Stimulated activated naive B cell treated with anti-CD40 and anti-IgM and Interleukin-4, amounts not matched to agents 10 μg/mL and 1 μg/mL and 100 μg/mL, for 72 hours (primary cell): ENCODE measurements around the gene CACNA1S.

ENCODE experiments used
- ATAC-seq, 2 donors: fragments of 150-1000 bp; cut with Tn5 transposase; replicated peaks; 2 replicates each; pipeline ENCODE4 v1.10.0; 2021; ENCODE audit warnings: moderate library complexity in 1 of 2
- DNase-seq: peaks from one replicate; pipeline ENCODE4 v3.0.0; 2021
- H3K27ac Mint-ChIP-seq: one replicate; pipeline ENCODE4 v1.8.0; 2022; ENCODE audit warnings: mild to moderate bottlenecking, mixed read lengths
- H3K27me3 Mint-ChIP-seq, 2 donors: one replicate each; pipeline ENCODE4 v1.8.0; 2022; ENCODE audit warnings: mixed read lengths in 2 of 2
- H3K36me3 Mint-ChIP-seq, 2 donors: one replicate each; pipeline ENCODE4 v1.8.0; 2022; ENCODE audit warnings: mixed read lengths in 2 of 2, mild to moderate bottlenecking in 1 of 2
- H3K4me1 Mint-ChIP-seq, 2 donors: one replicate each; pipeline ENCODE4 v1.8.0; 2022; ENCODE audit warnings: mixed read lengths in 2 of 2, mild to moderate bottlenecking in 1 of 2
- H3K4me3 Mint-ChIP-seq, 2 donors: one replicate each; pipeline ENCODE4 v1.8.0; 2022; ENCODE audit warnings: mild to moderate bottlenecking in 2 of 2, mixed read lengths in 2 of 2, moderate library complexity in 1 of 2
- H3K9me3 Mint-ChIP-seq, 2 donors: one replicate each; pipeline ENCODE4 v1.8.0; 2022; ENCODE audit warnings: mixed read lengths in 2 of 2, mild to moderate bottlenecking in 1 of 2

CACNA1S gene

DNA sequence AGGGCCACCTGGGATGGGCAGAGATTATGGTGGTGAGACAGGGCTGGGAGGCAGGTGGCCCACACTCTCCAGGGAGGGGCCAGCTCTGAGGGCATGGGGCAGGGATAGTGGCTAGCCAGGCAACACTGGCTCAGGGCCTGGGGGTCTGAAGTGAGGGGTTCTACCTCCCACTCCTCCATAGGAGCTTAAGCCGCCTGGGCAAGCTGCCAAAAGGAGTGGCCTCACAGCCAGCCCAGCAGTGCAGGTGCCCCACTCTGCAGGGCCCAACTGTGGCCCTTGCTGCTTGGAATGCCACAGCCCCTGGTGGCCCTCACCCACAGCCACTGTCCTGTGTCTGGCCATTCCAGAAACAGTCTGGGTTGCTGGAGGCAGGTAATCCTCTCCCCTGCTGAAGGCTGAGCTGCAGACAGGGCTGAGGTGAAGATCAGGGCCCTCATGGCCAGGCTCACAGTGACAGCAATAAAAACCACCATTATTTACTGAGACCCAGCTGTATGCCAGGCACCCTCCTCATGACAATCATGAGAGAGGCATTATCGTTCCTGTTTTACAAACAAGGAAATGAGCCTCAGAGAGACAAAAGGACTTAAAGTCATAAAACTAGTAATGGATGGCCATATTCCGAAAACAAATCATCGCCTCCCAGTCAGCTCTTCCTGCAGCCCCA lies 119.7 kb downstream of the CACNA1S start:
- no peak for ATAC-seq

DNA sequence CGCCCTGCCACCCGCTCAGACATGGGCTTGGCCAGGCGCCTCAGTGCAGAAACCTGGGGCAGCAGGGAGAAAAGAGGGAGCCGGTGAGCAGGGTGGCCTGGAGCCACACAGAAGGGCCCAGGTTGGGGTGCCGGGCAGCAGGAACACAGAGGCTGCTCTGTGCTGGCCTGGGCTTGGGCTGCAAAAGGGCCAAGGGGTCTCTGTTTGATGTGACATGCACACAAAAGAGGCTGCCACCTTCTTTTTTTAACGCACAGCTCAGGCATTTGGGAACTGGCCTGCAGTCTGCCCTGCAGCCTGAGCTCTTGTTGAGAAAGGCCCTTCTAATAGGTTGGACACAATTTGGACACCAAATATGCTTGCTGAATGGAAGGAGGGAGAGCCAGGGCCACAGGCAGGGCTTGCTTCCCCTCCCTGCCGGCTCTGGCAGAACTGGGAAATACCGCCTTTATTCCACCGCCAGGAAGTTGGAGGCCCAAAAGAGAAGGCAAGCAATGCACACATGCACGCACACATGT lies 121.1 kb downstream of the CACNA1S start:
- Mint-ChIP-seq H3K4me1 (peaks cover 9 to 11% of the 10 kb centered on the region in 2 donors), H3K4me3 (no peak overlapping the region), H3K36me3 (peaks cover 31 to 48% of the 10 kb centered on the region in 2 donors), H3K9me3 (no peaks in the 10 kb centered on the region), H3K27ac (no peak overlapping the region), H3K27me3 (no peaks in the 10 kb centered on the region)
- ATAC-seq (no peak), DNase-seq (no peak)

More for the DNA sequence above, 119.7 kb downstream of the CACNA1S start:
- peaks cover 9 to 11% of the 10 kb centered on the region in 2 donors for H3K4me1 Mint-ChIP-seq
- no peak for DNase-seq
- H3K27ac Mint-ChIP-seq = peak overlapping the region; percentile 9
- H3K4me3 Mint-ChIP-seq = no peak overlapping the region
- H3K27me3 Mint-ChIP-seq = no peaks in the 10 kb centered on the region
- H3K36me3 Mint-ChIP-seq = peaks cover 31 to 49% of the 10 kb centered on the region in 2 donors
- no peaks in the 10 kb centered on the region for H3K9me3 Mint-ChIP-seq

GRCh38 chr1:200990114-200990513 lies 122.1 kb downstream of the CACNA1S start:
- no peak for DNase-seq
- no peaks in the 10 kb centered on the region for H3K27me3 Mint-ChIP-seq
- no peaks in the 10 kb centered on the region for H3K9me3 Mint-ChIP-seq
- H3K4me1 Mint-ChIP-seq = peaks cover 9 to 11% of the 10 kb centered on the region in 2 donors
- no peak overlapping the region for H3K4me3 Mint-ChIP-seq
- H3K27ac Mint-ChIP-seq = no peak overlapping the region
- ATAC-seq = no peak
- peaks cover 31 to 52% of the 10 kb centered on the region in 2 donors for H3K36me3 Mint-ChIP-seq
